Panc1 (cell line): ENCODE data around the gene CNTRL. TPM values are rescaled to one million over a fixed set of nuclear protein-coding genes. Genes with fewer than 3 reads are reported as not detected.

Experiments used
- ATAC-seq: fragments of 200-7000 bp; cut with Tn5 transposase; 2 replicates; pipeline ENCODE4 v1.9.1; 2020; ENCODE audit warnings: mild to moderate bottlenecking, moderate library complexity
- BruUV-seq: library from RNA; stranded (reverse); fragments of 400-500 nt; replicated peaks from 2 replicates; lab custom pipeline; 2021; lab: Mats Ljungman, UMichigan
- CTCF ChIA-PET: fragments of 300-600 bp; sonication (Branson Sonifier 250); formaldehyde crosslinking; loops from one replicate; lab custom pipeline; 2022; ENCODE audit warnings: antibody characterized with exemption; lab: Charles Lee
- POLR2A ChIA-PET: fragments of 300-600 bp; sonication (Branson Sonifier 250); formaldehyde crosslinking; loops from one replicate; lab custom pipeline; 2022; ENCODE audit warnings: antibody characterized with exemption; lab: Charles Lee
- DNase-seq: peaks from one replicate; pipeline ENCODE4 v3.0.0-alpha.2; 2010; ENCODE audit warnings: low read depth, low spot score
- H3K27ac ChIP-seq: 2 replicates; pipeline ENCODE4 v1.5.1; 2011; ENCODE audit warnings: mild to moderate bottlenecking, low read length, inconsistent platforms
- H3K27me3 ChIP-seq: fragments of 200-500 bp; sonication (Bioruptor generic); 2 replicates; pipeline ENCODE4 v1.6.0; 2014; ENCODE audit warnings: low read length, inconsistent platforms; ENCODE audit not compliant: control insufficient read depth, insufficient read depth
- H3K36me3 ChIP-seq: fragments of 200-500 bp; sonication (Bioruptor generic); 2 replicates; pipeline ENCODE4 v1.5.1; 2014; ENCODE audit warnings: inconsistent platforms, mild to moderate bottlenecking, low read length, moderate library complexity; ENCODE audit not compliant: control insufficient read depth, insufficient read depth
- H3K4me1 ChIP-seq: 2 replicates; pipeline ENCODE4 v1.5.1; 2011; ENCODE audit warnings: inconsistent platforms, mild to moderate bottlenecking, low read length, moderate library complexity; ENCODE audit not compliant: control insufficient read depth, insufficient read depth
- H3K4me3 ChIP-seq, 2 experiments: 2 replicates each; pipeline ENCODE4 v1.5.1; 2011 to 2012; ENCODE audit warnings: low read depth in 2 of 2, low read length in 2 of 2, mild to moderate bottlenecking in 2 of 2, inconsistent platforms in 1 of 2, moderate library complexity in 1 of 2
- H3K9me3 ChIP-seq: fragments of 200-500 bp; sonication (Bioruptor generic); 2 replicates; pipeline ENCODE4 v1.5.1; 2014; ENCODE audit warnings: low read depth, mild to moderate bottlenecking, inconsistent platforms, low read length, moderate library complexity; ENCODE audit not compliant: control insufficient read depth, insufficient read depth
- CTCF ChIP-seq: fragments of 450-650 bp; IDR thresholded peaks from 2 replicates; pipeline ENCODE4 v1.5.1; 2017; ENCODE audit warnings: mild to moderate bottlenecking
- POLR2AphosphoS5 ChIP-seq: IDR thresholded peaks from 2 replicates; pipeline ENCODE4 v1.6.1; 2012; ENCODE audit warnings: mild to moderate bottlenecking, low read depth, low read length, moderate library complexity
- REST ChIP-seq, 2 experiments: IDR thresholded peaks; 2 replicates each; pipeline ENCODE4 v1.6.1; 2011 to 2012; ENCODE audit warnings: low read depth in 2 of 2, control low read depth in 1 of 2, low read length in 1 of 2, mild to moderate bottlenecking in 1 of 2, moderate library complexity in 1 of 2; ENCODE audit not compliant: insufficient read depth in 1 of 2
- SIN3A ChIP-seq: IDR thresholded peaks from 2 replicates; pipeline ENCODE4 v1.6.1; 2012; ENCODE audit warnings: low read depth, mild to moderate bottlenecking, low read length, moderate library complexity, borderline replicate concordance; ENCODE audit not compliant: insufficient read depth
- TCF7L2 ChIP-seq: IDR thresholded peaks from 2 replicates; pipeline ENCODE4 v1.6.1; 2011; ENCODE audit warnings: mild to moderate bottlenecking, low read depth, low read length, inconsistent platforms
- in situ Hi-C: cut with HindIII; loops from 2 replicates; pipeline ENCODE4 v1.10.0; 2016; ENCODE audit warnings: low sequenced_read_pairs, low pct_unique_long_range_greater_than_20kb
- intact Hi-C: fragments of 100-400 bp; cut with micrococcal nuclease; formaldehyde crosslinking; loops from one replicate; pipeline ENCODE4 v1.10.0; 2022; ENCODE audit not compliant: unreplicated experiment
- total RNA-seq: library from RNA; stranded (reverse); gene quantifications from one replicate; pipeline ENCODE4 v1.2.1, GENCODE V29; 2021; ENCODE audit not compliant: unreplicated experiment

The CNTRL gene
- total RNA-seq, 1 experiment from 2014 or later, result 11.5 TPM

- Histone ChIP-seq H3K9me3 (no peaks in the 10 kb centered on the region), H3K27ac (peak overlapping the region; percentile 76), H3K4me3 (peak overlapping the region; percentile 82 to 85), H3K36me3 (peaks cover 2% of the 10 kb centered on the region; the same call in 1 of the 2 replicates), H3K27me3 (no peaks in the 10 kb centered on the region), H3K4me1 (peaks cover 14% of the 10 kb centered on the region)
- intact Hi-C loops (no loop called here), in situ Hi-C loops (no loop called here)
- CTCF ChIA-PET, result interaction anchor here (0.6 kb wide), 1 partner anchor 21 kb away, joined by 4 read pairs; no protein-coding TSS in a partner anchor
- TF ChIP-seq REST (IDR thresholded peaks at IDR 0.05; ENCODE audit: insufficient read depth in 1 of 2, low read depth in 2 of 2, low read length in 1 of 2), result no peak
- no peak for TF ChIP-seq TCF7L2
- TF ChIP-seq POLR2AphosphoS5, result no peak
- no peak for TF ChIP-seq CTCF
- TF ChIP-seq SIN3A, result no peak
- no TSS peak for BruUV-seq
- POLR2A ChIA-PET, result no interaction called here
- no peak for DNase-seq
- ATAC-seq, result peak; percentile 73
Observed at GRCh38 chr9:121201045-121201737, 126.4 kb downstream of the CNTRL start.

GRCh38 chr9:121201738-121202533 lies 127.2 kb downstream of the CNTRL start, which contains the start of gene RAB14:
RAB14 (minus strand) TSS chr9:121201869; CDS start chr9:121193412, 8,457 bp downstream.
- Histone ChIP-seq H3K36me3 (peaks cover 2% of the 10 kb centered on the region; the same call in 1 of the 2 replicates), H3K27ac (peak within 1 kb of the TSS; percentile 92), H3K9me3 (no peaks in the 10 kb centered on the region), H3K4me3 (peak within 1 kb of the TSS; percentile 82 to 85), H3K27me3 (no peaks in the 10 kb centered on the region), H3K4me1 (peaks cover 14% of the 10 kb centered on the region)
- ChIA-PET CTCF (interaction anchor here (0.5 to 0.7 kb wide), 3 partner anchors 21 to 888 kb away, joined by 4 to 7 read pairs (median 4); no protein-coding TSS in a partner anchor), POLR2A (no interaction called here)
- peak; percentile 82 for DNase-seq
- no TSS peak for BruUV-seq
- in situ Hi-C loops (no loop called here), intact Hi-C loops (no loop called here)
- TF ChIP-seq CTCF (peak; percentile 74), TCF7L2 (no peak), POLR2AphosphoS5 (peak; percentile 50; the same call in 1 of the 2 replicates)
- peak; percentile 95 for ATAC-seq
